ENCODE data around the gene BGN. TPM values are rescaled to one million over a fixed set of nuclear protein-coding genes. Genes with fewer than 3 reads are reported as not detected.

The BGN gene
- total and polyA plus RNA-seq, 2 experiments from 2014 or later: 129 to 308 TPM

GRCh38 chrX:153549807-153550206, 55.0 kb downstream of the BGN start:
- H4K20me1 ChIP-seq (ENCODE audit: insufficient read depth): no peaks in the 10 kb centered on the region
- WGBS, 2 experiments (ENCODE audit: low coverage in 1 of 2, low lambda C conversion rate in 2 of 2, missing lambda C conversion rate in 2 of 2): 80 to 100% methylated on average over 5 to 16 of the region's 16 CpGs
- peaks cover 3% of the 10 kb centered on the region; the same call in 1 of the 2 replicates for H3F3A ChIP-seq (ENCODE audit: insufficient read depth)
- DNase-seq: no peak
- H3K9me2 ChIP-seq (ENCODE audit: insufficient read depth): no peaks in the 10 kb centered on the region
- in situ Hi-C loops (cut with MboI): loop anchor here (10.0 kb wide), 1 partner anchor 125 kb away; the partner anchor contains the start of gene PNCK
- no peak overlapping the region for H3K27ac ChIP-seq
- H3K9me3 ChIP-seq (ENCODE audit: low read depth): no peaks in the 10 kb centered on the region
- no peak overlapping the region for H3K4me2 ChIP-seq (ENCODE audit: unreplicated experiment)
- TF ChIP-seq EZH2 (IDR thresholded peaks at IDR 0.05; ENCODE audit: insufficient read depth, poor library complexity, severe bottlenecking): no peak
- TF ChIP-seq EZH2phosphoT487 (IDR thresholded peaks at IDR 0.05; ENCODE audit: insufficient read depth, low read depth): no peak
- H3K36me3 ChIP-seq (ENCODE audit: low read depth): no peaks in the 10 kb centered on the region
- no peaks in the 10 kb centered on the region for H3K79me2 ChIP-seq (ENCODE audit: insufficient read depth)
- no peaks in the 10 kb centered on the region for H3K4me1 ChIP-seq (ENCODE audit: insufficient read depth)
- H3K27me3 ChIP-seq (replicated peaks; ENCODE audit: insufficient read depth): no peaks in the 10 kb centered on the region
- no peak overlapping the region for H3K4me3 ChIP-seq
- H2AFZ ChIP-seq: no peak overlapping the region
- no peak overlapping the region for H3K9ac ChIP-seq

GRCh38 chrX:153551135-153551534, 56.4 kb downstream of the BGN start:
- Histone ChIP-seq H3K4me1 (ENCODE audit: insufficient read depth) (no peaks in the 10 kb centered on the region), H3K27ac (no peak overlapping the region), H3K9me2 (ENCODE audit: insufficient read depth) (no peaks in the 10 kb centered on the region), H3K27me3 (replicated peaks; ENCODE audit: insufficient read depth) (no peaks in the 10 kb centered on the region), H3K9me3 (ENCODE audit: low read depth) (no peaks in the 10 kb centered on the region), H3K79me2 (ENCODE audit: insufficient read depth) (no peaks in the 10 kb centered on the region), H4K20me1 (ENCODE audit: insufficient read depth) (no peaks in the 10 kb centered on the region), H3K9ac (no peak overlapping the region), H3K4me2 (ENCODE audit: unreplicated experiment) (no peak overlapping the region), H3K36me3 (ENCODE audit: low read depth) (no peaks in the 10 kb centered on the region), H2AFZ (no peak overlapping the region), H3F3A (ENCODE audit: insufficient read depth) (peaks cover 3% of the 10 kb centered on the region; the same call in 1 of the 2 replicates), H3K4me3 (no peak overlapping the region)
- 23 to 25% methylated on average over 5 of the region's 5 CpGs for WGBS, 2 experiments (ENCODE audit: low coverage in 1 of 2, low lambda C conversion rate in 2 of 2, missing lambda C conversion rate in 2 of 2)
- in situ Hi-C loops (cut with MboI): loop anchor here (10.0 kb wide), 1 partner anchor 124 kb away; the partner anchor contains the start of gene PNCK
- TF ChIP-seq EZH2phosphoT487 (IDR thresholded peaks at IDR 0.05; ENCODE audit: insufficient read depth, low read depth) (no peak), EZH2 (IDR thresholded peaks at IDR 0.05; ENCODE audit: insufficient read depth, poor library complexity, severe bottlenecking) (no peak)
- DNase-seq: peak; percentile 82

- Histone ChIP-seq H3K4me2 (ENCODE audit: unreplicated experiment) (no peak overlapping the region), H3K79me2 (ENCODE audit: insufficient read depth) (no peaks in the 10 kb centered on the region), H3K27me3 (replicated peaks; ENCODE audit: insufficient read depth) (no peaks in the 10 kb centered on the region), H3K9me3 (ENCODE audit: low read depth) (no peaks in the 10 kb centered on the region), H3K9me2 (ENCODE audit: insufficient read depth) (no peaks in the 10 kb centered on the region), H2AFZ (no peak overlapping the region), H3K9ac (no peak overlapping the region), H3K4me1 (ENCODE audit: insufficient read depth) (no peaks in the 10 kb centered on the region), H3K4me3 (no peak overlapping the region), H4K20me1 (ENCODE audit: insufficient read depth) (no peaks in the 10 kb centered on the region), H3K27ac (no peak overlapping the region), H3K36me3 (ENCODE audit: low read depth) (no peaks in the 10 kb centered on the region), H3F3A (ENCODE audit: insufficient read depth) (peaks cover 3% of the 10 kb centered on the region; the same call in 1 of the 2 replicates)
- TF ChIP-seq EZH2 (IDR thresholded peaks at IDR 0.05; ENCODE audit: insufficient read depth, poor library complexity, severe bottlenecking): no peak
- TF ChIP-seq EZH2phosphoT487 (IDR thresholded peaks at IDR 0.05; ENCODE audit: insufficient read depth, low read depth): no peak
- 0 to 32% methylated on average over 2 to 16 of the region's 17 CpGs for WGBS, 2 experiments (ENCODE audit: low coverage in 1 of 2, low lambda C conversion rate in 2 of 2, missing lambda C conversion rate in 2 of 2)
- DNase-seq: peak; percentile 63
- in situ Hi-C loops (cut with MboI): loop anchor here (10.0 kb wide), 1 partner anchor 120 kb away; the partner anchor contains the start of gene PNCK
Measured at GRCh38 chrX:153554519-153555167, 59.9 kb downstream of the BGN start.

- no peak overlapping the region for H2AFZ ChIP-seq
- H3F3A ChIP-seq (ENCODE audit: insufficient read depth): no peaks in the 10 kb centered on the region
- in situ Hi-C loops (cut with MboI): loop anchor here (10.0 kb wide), 1 partner anchor 118 kb away; the partner anchor contains the start of gene PNCK
- no peaks in the 10 kb centered on the region for H3K4me1 ChIP-seq (ENCODE audit: insufficient read depth)
- no peaks in the 10 kb centered on the region for H3K27me3 ChIP-seq (replicated peaks; ENCODE audit: insufficient read depth)
- H3K4me2 ChIP-seq (ENCODE audit: unreplicated experiment): no peak overlapping the region
- no peaks in the 10 kb centered on the region for H4K20me1 ChIP-seq (ENCODE audit: insufficient read depth)
- WGBS, 2 experiments (ENCODE audit: low coverage in 1 of 2, low lambda C conversion rate in 2 of 2, missing lambda C conversion rate in 2 of 2): 81 to 97% methylated on average over 6 to 7 of the region's 12 CpGs
- H3K9ac ChIP-seq: no peak overlapping the region
- H3K79me2 ChIP-seq (ENCODE audit: insufficient read depth): no peaks in the 10 kb centered on the region
- no peak overlapping the region for H3K4me3 ChIP-seq
- no peaks in the 10 kb centered on the region for H3K36me3 ChIP-seq (ENCODE audit: low read depth)
- no peaks in the 10 kb centered on the region for H3K9me2 ChIP-seq (ENCODE audit: insufficient read depth)
- H3K27ac ChIP-seq: no peak overlapping the region
- TF ChIP-seq EZH2 (IDR thresholded peaks at IDR 0.05; ENCODE audit: insufficient read depth, poor library complexity, severe bottlenecking): no peak
- TF ChIP-seq EZH2phosphoT487 (IDR thresholded peaks at IDR 0.05; ENCODE audit: insufficient read depth, low read depth): no peak
- DNase-seq: no peak
- no peaks in the 10 kb centered on the region for H3K9me3 ChIP-seq (ENCODE audit: low read depth)
Measured at GRCh38 chrX:153556767-153557166, 62.0 kb downstream of the BGN start.

All from GM23248 (cell line).